Measurements from ENCODE around the gene TTC6. TPM values are rescaled to one million over a fixed set of nuclear protein-coding genes. Genes with fewer than 3 reads are reported as not detected.

TTC6 gene, protein sequence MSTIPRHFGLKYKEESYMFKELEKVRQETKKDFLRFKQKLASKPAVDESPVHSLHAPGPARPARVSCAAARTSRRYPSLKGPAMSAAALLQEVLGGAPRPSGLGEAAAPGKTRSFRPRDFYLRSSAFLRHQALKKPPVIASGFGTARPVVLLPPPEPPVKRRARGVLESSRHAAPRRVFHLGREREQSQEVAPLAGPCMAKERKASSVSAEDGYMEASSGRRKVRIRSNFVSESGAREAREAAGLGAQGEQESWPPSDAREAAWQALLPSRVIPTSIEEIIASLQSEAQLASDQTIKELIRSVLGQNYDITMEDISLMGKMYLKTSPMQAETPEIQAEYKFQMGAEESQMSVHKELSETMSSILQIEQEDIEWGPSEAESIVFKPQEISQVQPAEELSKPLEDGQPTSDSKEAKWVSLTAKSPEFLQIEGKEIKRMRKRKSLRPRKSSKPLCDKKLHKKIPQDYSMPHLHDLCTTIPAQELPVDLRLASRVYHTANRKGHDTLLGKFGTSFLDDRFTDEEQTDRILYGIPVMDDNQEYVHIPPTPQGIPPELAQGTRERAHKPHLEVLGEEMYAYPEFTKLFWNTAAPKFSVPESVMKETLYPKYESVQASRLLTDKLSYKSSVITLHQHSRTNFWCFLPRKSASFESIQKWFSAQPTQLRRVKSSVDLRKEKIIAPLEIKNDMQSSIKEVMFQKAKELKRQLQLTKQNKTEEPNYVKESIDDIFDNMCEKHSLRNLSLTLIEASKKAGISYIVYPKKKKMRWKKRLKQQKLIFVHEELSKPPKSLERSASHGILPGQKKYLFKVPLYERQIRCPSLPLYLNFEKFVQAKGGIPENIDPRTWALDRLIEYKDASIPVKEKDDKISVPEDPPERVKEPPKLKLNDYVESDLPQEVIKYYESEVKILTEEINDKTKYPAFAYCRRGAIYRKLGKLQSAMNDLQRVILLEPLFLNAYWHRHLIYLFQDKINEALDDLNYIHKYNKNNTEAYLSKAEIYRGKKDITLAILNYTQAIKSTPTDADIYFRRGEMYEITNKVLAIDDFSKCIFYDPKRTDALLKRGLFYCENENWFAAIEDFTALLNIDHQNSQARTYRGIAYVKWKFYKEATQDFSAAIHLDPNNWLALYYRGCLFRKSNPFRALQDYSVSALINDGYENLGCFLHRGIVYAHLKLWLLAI (N-terminal part only)
- total RNA-seq (100 to 1,000 TPM in 1 of 5 donors, 10 to 100 TPM in 4; 20.6 to 184 (median 22.8) TPM), polyA plus RNA-seq (1 to 10 TPM in 2 of 3 donors, under 1 TPM in 1; 0.92 to 8.5 (median 8.3) TPM)
- long read RNA-seq, donor 1, partial matches to known transcripts = 0 of 1 reads
- long read RNA-seq, donor 1, other reads (novel, unspliced or antisense) = 0 of 1 reads
- long read RNA-seq, donor 2 = 0 reads
- long read RNA-seq, donor 3 = 0 reads
- long read RNA-seq, donor 4 = 0 reads
- long read RNA-seq, donor 5 = 0 reads
- long read RNA-seq, donor 6, partial matches to known transcripts = 0 of 1 reads
- long read RNA-seq, donor 6, other reads (novel, unspliced or antisense) = 0 of 1 reads
- long read RNA-seq, donor 7 = 0 reads
- long read RNA-seq, donor 8, partial matches to known transcripts = 0 of 2 reads
- long read RNA-seq, donor 8, other reads (novel, unspliced or antisense) = 0 of 2 reads
- long read RNA-seq, donor 9 = 0 reads
- long read RNA-seq, donor 10 = 0 reads

DNA sequence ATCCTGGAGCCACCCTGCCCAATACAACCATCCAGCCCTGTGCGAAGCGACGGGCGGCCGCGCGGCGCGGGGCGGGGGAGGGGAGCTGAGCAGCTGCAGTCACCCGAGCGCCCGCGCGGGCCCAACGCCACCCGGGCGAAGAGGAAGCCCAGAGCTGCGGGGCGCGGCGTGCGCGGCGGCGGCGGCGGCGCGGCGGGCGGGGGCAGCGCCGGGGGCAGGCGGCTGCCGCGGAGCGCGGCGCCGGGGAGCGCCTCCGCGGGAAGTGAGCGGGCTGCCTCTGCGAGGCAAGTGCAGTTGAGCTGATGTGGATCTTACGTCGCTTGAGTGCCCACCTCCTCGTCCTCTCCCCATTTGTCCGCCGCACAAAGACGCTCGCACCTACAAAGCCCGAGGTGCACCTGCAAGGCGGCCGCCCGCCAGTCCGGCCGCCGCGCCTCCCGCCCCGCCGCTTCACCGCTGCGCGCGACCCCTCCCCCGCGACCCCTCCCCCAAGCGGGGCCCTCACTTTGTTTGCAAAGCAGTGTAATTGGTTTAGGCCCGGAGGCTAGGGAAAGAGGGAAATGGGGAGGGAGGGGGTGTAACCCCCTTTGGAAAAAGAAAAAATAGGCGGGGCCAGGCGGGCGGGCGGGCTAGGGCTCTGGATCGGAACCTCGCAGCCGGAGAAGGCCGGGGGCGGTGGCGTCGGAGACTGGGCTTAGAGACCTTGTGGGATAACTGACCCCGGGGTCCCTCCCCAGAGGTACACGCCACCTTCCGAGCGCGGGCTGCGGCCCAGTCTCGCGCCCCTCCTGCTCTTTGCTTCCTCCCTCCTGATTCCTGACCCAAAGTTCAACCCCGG is at the start of gene TTC6, which contains the start of gene FOXA1:
TSS of gene TTC6 (plus strand) at position 659 of the 838 bp plus-strand sequence. CDS start 26,436 bp downstream, outside the sequence.
TSS of gene FOXA1 (minus strand) at position 279 of the 838 bp plus-strand sequence. CDS start at position 2, 277 bp downstream.
- Histone ChIP-seq H3K36me3 (peaks cover 0 to 4% (median 2%) of the 10 kb centered on the region in 4 donors), H3K4me1 (peaks cover 32 to 63% (median 48%) of the 10 kb centered on the region in 4 donors), H3K4me3 (peak within 1 kb of the TSS; percentile 47 to 67 (median 58)), H3K9me3 (no peaks in the 10 kb centered on the region), H3K27me3 (peaks cover 33 to 99% (median 87%) of the 10 kb centered on the region in 3 donors), H3K27ac (peak within 1 kb of the TSS; percentile 86 to 95 (median 92))
- intact Hi-C loops (cut with DNase I; ENCODE audit: low total_unique reads) = no loop called here
- WGBS, 5 donors = 1 to 8% (median 2%) methylated on average over 34 to 92 of the region's 92 CpGs
- DNase-seq = peak; percentile 83 to 90
- TF ChIP-seq POLR2A (IDR thresholded peaks at IDR 0.05) (no peak), POLR2AphosphoS5 (IDR thresholded peaks at IDR 0.05) (peak in 2 of 3 donors; percentile 57 to 62), EP300 (IDR thresholded peaks at IDR 0.05) (no peak)
- TF ChIP-seq, protein P1, sequence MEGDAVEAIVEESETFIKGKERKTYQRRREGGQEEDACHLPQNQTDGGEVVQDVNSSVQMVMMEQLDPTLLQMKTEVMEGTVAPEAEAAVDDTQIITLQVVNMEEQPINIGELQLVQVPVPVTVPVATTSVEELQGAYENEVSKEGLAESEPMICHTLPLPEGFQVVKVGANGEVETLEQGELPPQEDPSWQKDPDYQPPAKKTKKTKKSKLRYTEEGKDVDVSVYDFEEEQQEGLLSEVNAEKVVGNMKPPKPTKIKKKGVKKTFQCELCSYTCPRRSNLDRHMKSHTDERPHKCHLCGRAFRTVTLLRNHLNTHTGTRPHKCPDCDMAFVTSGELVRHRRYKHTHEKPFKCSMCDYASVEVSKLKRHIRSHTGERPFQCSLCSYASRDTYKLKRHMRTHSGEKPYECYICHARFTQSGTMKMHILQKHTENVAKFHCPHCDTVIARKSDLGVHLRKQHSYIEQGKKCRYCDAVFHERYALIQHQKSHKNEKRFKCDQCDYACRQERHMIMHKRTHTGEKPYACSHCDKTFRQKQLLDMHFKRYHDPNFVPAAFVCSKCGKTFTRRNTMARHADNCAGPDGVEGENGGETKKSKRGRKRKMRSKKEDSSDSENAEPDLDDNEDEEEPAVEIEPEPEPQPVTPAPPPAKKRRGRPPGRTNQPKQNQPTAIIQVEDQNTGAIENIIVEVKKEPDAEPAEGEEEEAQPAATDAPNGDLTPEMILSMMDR (IDR thresholded peaks at IDR 0.05) = no peak

- Histone ChIP-seq H3K27me3 (no peaks in the 10 kb centered on the region), H3K4me3 (no peak overlapping the region), H3K9me3 (no peaks in the 10 kb centered on the region), H3K36me3 (no peaks in the 10 kb centered on the region), H3K27ac (peak overlapping the region in 1 of 5 donors; percentile 22), H3K4me1 (peaks cover 0 to 18% (median 6%) of the 10 kb centered on the region in 4 donors)
- WGBS, 5 donors = 16 to 36% (median 25%) methylated on average over 6 of the region's 6 CpGs
- TF ChIP-seq, protein P1 (IDR thresholded peaks at IDR 0.05) = no peak
- TF ChIP-seq EP300 (IDR thresholded peaks at IDR 0.05) (no peak), POLR2A (IDR thresholded peaks at IDR 0.05) (no peak), POLR2AphosphoS5 (IDR thresholded peaks at IDR 0.05) (no peak)
- peak in 1 of 2 donors; percentile 50 for DNase-seq
- intact Hi-C loops (cut with DNase I; ENCODE audit: low total_unique reads) = no loop called here
Observed at GRCh38 chr14:37546621-37547447, 48.6 kb upstream of the TTC6 start.

- no peak overlapping the region for H3K27ac ChIP-seq
- no peak overlapping the region for H3K4me3 ChIP-seq
- no peaks in the 10 kb centered on the region for H3K27me3 ChIP-seq
- no peak for DNase-seq
- intact Hi-C loops (cut with DNase I; ENCODE audit: low total_unique reads) = no loop called here
- WGBS, 5 donors = 36 to 42% (median 41%) methylated on average over 5 of the region's 5 CpGs
- H3K36me3 ChIP-seq = no peaks in the 10 kb centered on the region
- TF ChIP-seq, protein P1 (IDR thresholded peaks at IDR 0.05) = no peak
- TF ChIP-seq POLR2AphosphoS5 (IDR thresholded peaks at IDR 0.05) (no peak), EP300 (IDR thresholded peaks at IDR 0.05) (no peak), POLR2A (IDR thresholded peaks at IDR 0.05) (no peak)
- peaks cover 0 to 13% (median 0%) of the 10 kb centered on the region in 4 donors for H3K9me3 ChIP-seq
- H3K4me1 ChIP-seq = peaks cover 0 to 18% (median 6%) of the 10 kb centered on the region in 4 donors
Observed at GRCh38 chr14:37550511-37550910, 44.9 kb upstream of the TTC6 start.
